ENCODE results near the gene CTNNBL1. TPM values are rescaled to one million over a fixed set of nuclear protein-coding genes. Genes with fewer than 3 reads are reported as not detected.

Gene CTNNBL1
- total RNA-seq, 2 experiments from 2014 or later, result 31.1 to 33.4 TPM

DNA sequence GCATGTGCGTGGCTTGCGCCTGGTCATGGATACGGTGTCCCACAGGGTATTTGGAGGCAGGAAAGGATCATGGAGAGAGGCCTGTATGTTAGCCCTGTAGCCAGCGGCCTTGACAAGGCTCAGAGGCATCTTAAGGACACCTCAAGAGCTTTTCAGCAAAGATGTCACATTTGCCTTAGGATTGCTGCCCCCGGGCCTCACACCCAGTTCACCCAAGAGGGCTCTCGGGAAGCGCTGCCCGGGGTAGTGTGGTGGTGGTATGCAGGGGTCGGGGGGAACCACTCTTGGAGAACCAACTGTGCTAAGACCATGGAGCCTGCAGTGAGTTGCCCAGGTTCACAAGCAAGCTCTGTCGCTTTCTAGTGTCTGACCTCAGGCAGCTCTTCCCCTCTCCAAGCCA is 172.2 kb downstream of the CTNNBL1 start:
- POLR2A ChIA-PET, result no interaction called here
- CTCF ChIA-PET, result no interaction called here

DNA sequence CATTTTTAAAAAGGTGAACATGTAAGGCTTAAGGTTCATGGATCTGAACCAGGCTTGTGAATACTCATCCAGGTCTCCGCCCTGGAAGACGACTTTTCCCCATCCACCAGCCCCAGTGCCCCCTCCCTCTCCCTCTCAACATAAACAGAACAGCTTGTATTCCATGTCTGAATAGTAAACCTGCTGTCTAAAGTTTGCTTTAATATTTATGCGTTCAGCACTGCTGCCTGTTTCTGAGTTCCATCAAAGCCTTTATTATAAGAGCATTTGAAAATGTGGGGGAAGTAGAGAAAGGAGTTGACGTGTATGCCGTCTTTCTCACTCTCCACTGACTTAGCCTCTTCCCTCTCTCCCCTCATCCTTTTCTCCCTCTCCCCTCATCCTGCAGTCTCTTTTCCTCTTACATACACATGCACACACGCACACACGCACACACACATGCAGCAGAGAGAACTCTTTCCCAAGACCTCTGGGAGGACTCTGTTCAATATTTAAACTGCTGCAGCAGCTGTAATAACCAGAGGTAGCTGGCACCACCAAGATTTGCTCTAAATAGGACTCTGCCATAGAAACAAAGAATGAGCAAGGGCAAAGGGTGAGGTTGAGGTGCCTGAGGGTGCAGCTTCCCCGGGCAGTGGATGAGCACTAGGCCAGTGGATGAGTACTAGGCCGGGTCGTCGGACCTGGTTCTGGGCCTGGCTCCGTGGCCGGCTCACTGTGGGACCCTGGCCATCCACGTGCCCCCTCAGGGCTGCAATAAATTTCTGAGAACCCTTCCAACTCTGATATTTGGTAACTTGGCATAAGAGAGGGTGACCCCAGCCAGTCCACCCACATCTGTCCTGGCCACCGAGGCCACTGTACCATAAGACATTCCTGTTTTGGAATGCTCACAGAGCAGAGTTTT is 173.7 kb downstream of the CTNNBL1 start:
- no peaks in the 10 kb centered on the region for H3K9me3 ChIP-seq (ENCODE audit: control insufficient read depth in 1 of 2, insufficient read depth in 1 of 2, low read length in 2 of 2)
- ATAC-seq (ENCODE audit: poor library complexity), result no peak
- Mint-ChIP-seq H3K4me1 (ENCODE audit: low read depth) (no peaks in the 10 kb centered on the region), H3K4me3 (no peak overlapping the region), H3K9me3 (no peaks in the 10 kb centered on the region), H3K36me3 (ENCODE audit: low read depth) (peaks cover 71% of the 10 kb centered on the region), H3K27me3 (no peaks in the 10 kb centered on the region), H3K27ac (no peak overlapping the region)
- ChIA-PET CTCF (no interaction called here), POLR2A (no interaction called here)
- H3K27me3 ChIP-seq (ENCODE audit: control insufficient read depth in 1 of 2, insufficient read depth in 2 of 2, low read length in 2 of 2), result no peaks in the 10 kb centered on the region
- DNase-seq, result no peak
- TF ChIP-seq CTCF (IDR thresholded peaks at IDR 0.05), result no peak
- H3K4me1 ChIP-seq (ENCODE audit: insufficient read depth, low read length), result no peaks in the 10 kb centered on the region
- no peak overlapping the region for H3K4me3 ChIP-seq (ENCODE audit: low read length)
- intact Hi-C loops (cut with DNase I, micrococcal nuclease), result no loop called here
- H3K36me3 ChIP-seq (ENCODE audit: insufficient read depth, low read length), result peaks cover 53% of the 10 kb centered on the region
- no peak overlapping the region for H3K27ac ChIP-seq (ENCODE audit: low read depth in 1 of 2, low read length in 2 of 2)

More for the DNA sequence above, 172.2 kb downstream of the CTNNBL1 start:
- Histone ChIP-seq H3K27ac (ENCODE audit: low read depth in 1 of 2, low read length in 2 of 2) (no peak overlapping the region), H3K4me3 (ENCODE audit: low read length) (no peak overlapping the region), H3K36me3 (ENCODE audit: insufficient read depth, low read length) (peaks cover 57% of the 10 kb centered on the region), H3K4me1 (ENCODE audit: insufficient read depth, low read length) (no peaks in the 10 kb centered on the region), H3K27me3 (ENCODE audit: control insufficient read depth in 1 of 2, insufficient read depth in 2 of 2, low read length in 2 of 2) (no peaks in the 10 kb centered on the region), H3K9me3 (ENCODE audit: control insufficient read depth in 1 of 2, insufficient read depth in 1 of 2, low read length in 2 of 2) (no peaks in the 10 kb centered on the region)
- H3K27me3 Mint-ChIP-seq, result no peaks in the 10 kb centered on the region
- H3K9me3 Mint-ChIP-seq, result no peaks in the 10 kb centered on the region
- TF ChIP-seq CTCF (IDR thresholded peaks at IDR 0.05), result no peak
- no peak for DNase-seq
- H3K4me3 Mint-ChIP-seq, result no peak overlapping the region
- ATAC-seq (ENCODE audit: poor library complexity), result no peak
- peaks cover 74% of the 10 kb centered on the region for H3K36me3 Mint-ChIP-seq (ENCODE audit: low read depth)
- intact Hi-C loops (cut with DNase I, micrococcal nuclease), result no loop called here
- H3K4me1 Mint-ChIP-seq (ENCODE audit: low read depth), result no peaks in the 10 kb centered on the region
- H3K27ac Mint-ChIP-seq, result no peak overlapping the region

GRCh38 chr20:37868851-37869333 is 175.1 kb downstream of the CTNNBL1 start:
- H3K4me1 ChIP-seq (ENCODE audit: insufficient read depth, low read length), result no peaks in the 10 kb centered on the region
- POLR2A ChIA-PET, result no interaction called here
- intact Hi-C loops (cut with DNase I, micrococcal nuclease), result no loop called here
- Mint-ChIP-seq H3K36me3 (ENCODE audit: low read depth) (peaks cover 73% of the 10 kb centered on the region), H3K27ac (no peak overlapping the region), H3K4me3 (no peak overlapping the region), H3K9me3 (no peaks in the 10 kb centered on the region), H3K4me1 (ENCODE audit: low read depth) (no peaks in the 10 kb centered on the region), H3K27me3 (no peaks in the 10 kb centered on the region)
- CTCF ChIA-PET, result no interaction called here
- no peak overlapping the region for H3K27ac ChIP-seq (ENCODE audit: low read depth in 1 of 2, low read length in 2 of 2)
- no peaks in the 10 kb centered on the region for H3K9me3 ChIP-seq (ENCODE audit: control insufficient read depth in 1 of 2, insufficient read depth in 1 of 2, low read length in 2 of 2)
- DNase-seq (peak in 1 of 14 experiments; percentile 7), ATAC-seq (ENCODE audit: poor library complexity) (no peak)
- H3K36me3 ChIP-seq (ENCODE audit: insufficient read depth, low read length), result peaks cover 43% of the 10 kb centered on the region
- no peaks in the 10 kb centered on the region for H3K27me3 ChIP-seq (ENCODE audit: control insufficient read depth in 1 of 2, insufficient read depth in 2 of 2, low read length in 2 of 2)
- TF ChIP-seq CTCF (IDR thresholded peaks at IDR 0.05), result no peak
- no peak overlapping the region for H3K4me3 ChIP-seq (ENCODE audit: low read length)

Data from CD4-positive, alpha-beta T cell (primary cell).